GM19467 (cell line): Measurements from ENCODE around the gene WWC1.
A peak's percentile ranks its signal among the peaks of the same experiment; 100 is the strongest.

ENCODE experiments used
- ATAC-seq: cut with Tn5 transposase; IDR thresholded peaks from one replicate; pipeline ENCODE4 v1.9.1; 2021; ENCODE audit warnings: mild to moderate bottlenecking, moderate library complexity; ENCODE audit not compliant: unreplicated experiment

The WWC1 gene

DNA sequence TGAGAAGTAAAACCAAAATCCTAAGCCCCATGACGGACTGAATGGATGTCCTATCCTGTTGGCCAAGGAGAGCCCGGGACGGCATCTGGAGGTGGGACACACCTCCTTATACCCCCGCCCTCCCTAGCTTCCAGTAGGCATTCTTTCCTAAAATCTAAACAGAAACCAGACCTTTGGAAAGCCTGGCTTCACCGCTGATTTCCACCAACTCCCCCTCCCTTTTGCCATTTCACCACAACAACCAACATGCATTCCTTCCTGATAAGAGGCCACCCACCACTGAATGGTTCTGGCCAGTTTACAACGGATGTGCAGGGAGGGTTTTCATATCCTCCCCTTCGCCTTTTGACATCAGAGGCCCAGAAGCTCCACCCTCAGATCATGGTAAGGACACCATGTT is 185.6 kb downstream of the WWC1 start:
- no peak for ATAC-seq

DNA sequence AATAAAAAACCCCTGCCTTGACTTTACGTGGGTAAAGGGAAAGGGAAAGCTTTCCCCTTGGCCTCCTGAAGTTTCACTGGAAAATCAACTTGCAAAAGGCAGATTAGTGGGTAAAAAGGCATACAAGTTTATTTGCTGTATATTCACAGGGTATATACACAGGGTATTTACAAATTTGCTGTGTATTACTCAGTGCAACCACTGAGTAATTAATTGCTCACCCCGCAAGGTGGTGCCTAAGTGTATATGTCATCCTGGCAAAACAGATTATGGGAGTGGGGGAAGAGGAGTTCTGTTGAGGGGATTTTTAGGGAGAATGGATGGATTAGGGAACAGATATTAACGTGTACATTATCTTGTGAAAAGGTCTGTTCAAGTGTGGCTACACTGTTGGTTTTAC is 187.7 kb downstream of the WWC1 start:
- no peak for ATAC-seq

DNA sequence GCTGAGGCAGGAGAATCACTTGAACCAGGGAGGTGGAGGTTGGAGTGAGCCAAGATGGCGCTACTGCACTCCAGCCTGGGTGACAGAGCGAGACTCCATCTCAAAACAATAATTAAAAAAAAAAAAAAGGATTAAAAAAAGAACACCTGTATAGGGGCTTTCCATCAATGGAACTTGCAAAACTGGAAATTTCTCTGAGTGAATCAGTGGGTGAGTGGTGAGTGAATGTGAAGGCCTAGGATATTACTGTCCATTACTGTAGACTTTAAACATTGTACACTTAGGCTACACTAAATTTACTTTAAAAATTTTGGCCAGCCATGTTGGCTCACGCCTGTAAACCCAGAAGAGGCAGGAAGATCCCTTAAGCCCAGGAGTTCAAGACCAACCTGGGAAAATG is 189.2 kb downstream of the WWC1 start:
- no peak for ATAC-seq

DNA sequence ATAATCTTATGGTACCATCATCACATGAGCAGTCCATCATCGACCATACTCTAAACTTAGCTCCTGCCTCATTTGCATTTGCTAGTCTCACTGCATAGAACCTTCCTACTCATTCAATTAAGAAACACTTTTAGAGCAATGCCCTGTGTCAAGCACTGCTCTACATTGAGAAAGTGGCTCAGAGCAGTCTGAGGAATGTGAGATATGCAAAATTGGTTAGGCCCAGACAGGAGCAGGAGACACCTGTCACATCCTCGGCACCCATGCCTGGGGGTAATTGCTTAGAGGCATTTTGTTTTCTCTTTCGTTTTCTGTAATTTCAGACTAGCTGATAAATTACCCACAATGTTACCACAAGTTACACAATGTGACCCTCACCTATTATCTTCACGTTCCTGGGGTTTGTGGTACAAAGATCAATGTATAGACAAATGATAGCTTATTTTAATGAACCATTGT is 189.9 kb downstream of the WWC1 start:
- ATAC-seq, result peak; percentile 97

DNA sequence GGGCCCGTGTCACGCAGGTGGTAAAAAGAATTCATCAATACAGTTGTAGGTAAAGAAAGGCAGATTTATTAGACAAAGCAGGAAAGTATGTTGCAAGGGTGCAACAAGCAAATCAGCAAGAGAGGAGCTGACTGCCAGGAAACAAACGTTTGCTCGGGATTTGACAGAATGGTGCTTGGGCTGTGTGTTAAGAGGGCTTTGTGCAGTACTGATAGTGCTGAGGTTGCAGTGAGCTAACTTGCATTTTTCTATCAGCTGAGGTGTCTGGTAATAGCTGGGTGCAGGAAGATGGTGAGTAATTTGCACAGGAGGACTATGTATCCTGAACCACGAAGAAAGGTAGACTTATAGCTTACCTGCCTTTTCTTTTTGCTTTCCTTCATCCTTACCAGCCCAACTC is 190.9 kb downstream of the WWC1 start:
- no peak for ATAC-seq

DNA sequence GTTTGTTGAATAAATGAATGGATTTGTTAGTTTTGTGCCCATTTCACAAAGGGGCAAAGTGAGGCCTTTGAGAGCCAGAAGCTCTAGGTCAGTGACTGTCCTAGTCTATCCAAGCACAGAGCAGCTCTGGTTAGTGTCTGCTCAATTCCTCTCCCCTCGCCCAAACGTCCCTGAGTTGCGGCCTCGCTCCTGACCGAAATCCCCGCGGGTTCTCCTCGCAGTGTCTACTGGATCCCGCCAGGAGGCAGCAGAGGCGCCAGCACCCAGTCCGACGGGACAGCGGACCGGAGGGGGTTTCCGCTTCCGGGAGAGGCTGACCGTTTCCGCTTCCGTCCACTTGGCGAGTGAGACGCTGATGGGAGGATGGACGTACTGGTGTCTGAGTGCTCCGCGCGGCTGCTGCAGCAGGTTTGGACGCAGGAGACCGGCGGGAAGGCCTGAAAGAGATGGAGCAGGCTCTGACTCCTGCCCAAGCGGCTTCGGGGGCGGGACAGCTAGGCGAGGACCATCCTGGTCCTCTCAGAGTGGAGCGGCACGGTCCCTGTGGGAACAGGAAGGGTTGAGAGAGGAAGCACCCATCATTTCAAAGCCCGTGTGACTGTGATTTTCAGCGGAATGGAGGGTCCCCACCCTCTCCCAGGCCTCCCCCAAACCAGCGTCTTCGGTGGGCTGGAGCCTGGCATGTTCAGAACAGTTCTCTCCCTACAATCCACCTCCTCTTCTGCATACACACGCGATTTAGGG is 194.9 kb downstream of the WWC1 start, which contains the start of gene RARS1:
Gene RARS1, plus strand, starts transcription at position 336 of the 744 bp plus-strand sequence. Its CDS starts 28 bp downstream, at position 364.
- ATAC-seq, result peak; percentile 87

DNA sequence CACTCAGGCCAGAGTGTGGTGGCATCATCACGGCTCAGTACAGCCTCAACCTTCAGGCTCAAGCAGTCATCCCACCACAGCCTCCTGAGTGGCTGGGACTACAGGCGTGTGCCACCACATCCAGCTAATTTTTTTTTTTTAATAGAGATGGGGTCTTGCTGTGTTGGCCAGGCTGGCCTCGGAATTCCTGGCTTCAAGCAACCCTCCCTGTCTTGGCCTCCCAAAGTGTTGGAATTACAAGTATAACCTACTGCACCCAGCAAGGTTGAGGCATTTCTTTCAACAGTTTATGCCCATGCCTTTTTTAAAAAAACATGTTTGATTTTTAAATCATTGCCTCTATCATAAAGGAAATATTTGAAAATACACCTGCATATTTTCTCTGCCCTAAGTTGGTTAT is 197.6 kb downstream of the WWC1 start:
- no peak for ATAC-seq

DNA sequence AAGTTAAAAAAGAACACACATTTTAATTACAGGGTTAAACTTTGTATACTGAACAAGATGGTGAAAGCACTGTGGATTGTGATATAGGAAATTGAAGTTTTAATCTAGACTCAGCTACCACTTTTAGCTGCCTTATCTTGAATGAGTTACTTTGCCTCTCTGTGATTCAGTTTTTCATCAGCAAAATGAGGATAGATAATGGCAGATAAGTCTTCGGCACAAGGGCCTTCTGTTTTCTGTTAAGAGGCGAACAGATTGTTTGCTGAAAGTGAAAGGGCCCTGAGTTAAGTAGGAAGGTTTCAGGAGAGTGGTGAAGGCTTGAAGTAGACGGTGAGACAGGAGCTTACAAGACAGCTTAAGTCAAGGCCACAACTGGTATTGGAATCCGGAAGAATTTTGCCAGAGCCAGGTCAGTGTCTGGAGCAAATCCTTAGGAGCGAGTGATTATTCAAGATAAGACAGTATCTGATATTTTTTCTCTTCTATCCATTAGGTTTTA is 202.7 kb downstream of the WWC1 start:
- no peak for ATAC-seq

DNA sequence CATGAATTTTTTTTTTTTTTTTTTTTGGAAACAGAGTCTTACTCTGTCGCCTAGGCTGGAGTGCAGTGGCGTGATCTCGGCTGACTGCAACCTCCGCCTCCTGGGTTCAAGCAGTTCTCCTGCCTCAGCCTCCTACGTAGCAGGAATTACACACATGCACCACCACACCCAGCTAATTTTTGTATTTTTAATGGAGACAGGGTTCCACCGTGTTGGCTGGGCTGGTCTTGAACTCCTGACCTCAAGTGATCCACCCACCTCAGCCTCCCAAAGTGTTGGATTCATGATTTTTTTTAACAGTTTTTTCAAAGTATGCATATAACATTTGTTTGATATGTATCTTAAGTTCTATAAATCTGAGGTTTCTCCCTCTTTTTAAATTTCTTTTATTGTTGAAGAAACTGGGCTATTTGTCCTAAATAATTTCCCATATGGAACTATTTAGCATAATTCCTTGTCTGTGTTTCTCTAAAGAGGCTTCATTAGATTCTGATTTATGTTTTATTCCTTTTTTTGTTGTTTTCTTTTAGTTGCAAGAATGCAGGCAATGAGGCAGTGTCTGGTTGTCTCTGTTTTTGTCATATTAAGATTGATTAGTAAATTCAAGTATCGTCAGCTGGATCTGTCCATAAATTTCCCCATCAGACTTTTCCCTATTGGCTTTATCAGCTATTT is 211.3 kb downstream of the WWC1 start:
- ATAC-seq, result no peak

DNA sequence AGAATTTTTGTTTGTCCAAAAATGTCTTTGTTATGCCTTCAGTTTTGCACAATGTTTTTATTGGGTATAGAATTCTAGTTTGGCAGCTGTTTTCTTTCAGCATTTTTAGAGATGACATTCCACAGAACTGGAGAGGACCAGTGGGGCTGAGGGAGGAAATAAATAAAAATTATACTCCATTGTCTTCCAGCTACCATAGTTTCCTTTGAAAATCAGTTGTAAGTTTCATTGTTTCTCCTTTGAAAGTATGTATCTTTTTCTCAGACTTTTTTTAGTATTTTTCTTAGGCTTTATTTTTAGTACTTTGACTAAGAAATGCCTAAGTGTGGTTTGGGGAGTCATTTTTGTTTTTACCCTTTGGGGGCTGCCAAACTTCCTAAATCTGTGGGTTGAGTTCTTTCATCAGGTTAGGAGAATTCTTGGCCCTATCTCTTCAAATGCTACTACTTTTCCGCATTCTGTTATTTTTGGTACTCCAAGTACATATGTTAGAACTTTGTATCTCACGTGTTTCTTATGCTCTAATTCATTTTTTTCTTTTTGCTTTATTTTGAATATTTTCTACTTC is 222.5 kb downstream of the WWC1 start:
- ATAC-seq, result no peak
